HepG2 (cell line): Measurements from ENCODE around the gene NCKIPSD. TPM values are rescaled to one million over a fixed set of nuclear protein-coding genes. Genes with fewer than 3 reads are reported as not detected.

Source experiments
- ATAC-seq: fragments of 200-7000 bp; cut with Tn5 transposase; 3 replicates; pipeline ENCODE4 v1.9.1; 2020; ENCODE audit warnings: mild to moderate bottlenecking, moderate library complexity
- BruUV-seq: library from RNA; stranded (reverse); fragments of 400-500 nt; replicated peaks from 2 replicates; lab custom pipeline; 2021; lab: Mats Ljungman, UMichigan
- CTCF ChIA-PET: fragments of 300-600 bp; formaldehyde crosslinking; extraction: SDS; loops from one replicate; lab custom pipeline; 2021; ENCODE audit warnings: low total read pairs, inconsistent platforms, low intra/inter-chr PET ratio; lab: Yijun Ruan, JAX
- POLR2A ChIA-PET: fragments of 350-600 bp; sonication (Branson Sonifier 250); formaldehyde crosslinking; loops from one replicate; lab custom pipeline; 2020; ENCODE audit warnings: antibody characterized with exemption, inconsistent platforms; lab: Yijun Ruan, JAX
- DNase-seq: peaks from one replicate; pipeline ENCODE4 v3.0.0-alpha.2; 2015; ENCODE audit warnings: low spot score
- FAIRE-seq: peaks from 3 replicates; lab custom pipeline; 2011; peaks lifted over from hg19 to GRCh38; lab: Jason Lieb, UNC
- H2AFZ ChIP-seq: one replicate; pipeline ENCODE4 v1.6.1; 2011; ENCODE audit warnings: low read length, inconsistent platforms
- H3K27ac ChIP-seq: fragments of 300-600 bp; 3 replicates; pipeline ENCODE4 v1.8.0; 2011; ENCODE audit warnings: mixed run types, mild to moderate bottlenecking, mixed read lengths, low read length, inconsistent platforms; ENCODE audit not compliant: insufficient read depth; ENCODE audit errors: extremely low read length
- H3K27me3 ChIP-seq, 2 experiments: fragments of 200-600 bp in 1 of 2; 2 replicates in 1 of 2; 3 replicates in 1 of 2; pipeline versions ENCODE4 v1.6.0 to v1.8.0; 2011; ENCODE audit warnings: low read length in 2 of 2, mild to moderate bottlenecking in 2 of 2, moderate library complexity in 2 of 2, inconsistent platforms in 1 of 2; ENCODE audit not compliant: insufficient read depth in 2 of 2, control insufficient read depth in 1 of 2
- H3K36me3 ChIP-seq, 2 experiments: fragments of 200-600 bp in 1 of 2; replicated peaks in 1 of 2; 2 replicates in 1 of 2; 3 replicates in 1 of 2; pipeline versions ENCODE4 v1.5.1 to v1.8.0; 2011; ENCODE audit warnings: low read length in 2 of 2, inconsistent platforms in 1 of 2; ENCODE audit not compliant: insufficient read depth in 2 of 2, control insufficient read depth in 1 of 2
- H3K4me1 ChIP-seq: 2 replicates; pipeline ENCODE4 v1.5.1; 2012; ENCODE audit warnings: low read length, inconsistent platforms; ENCODE audit not compliant: insufficient read depth
- H3K4me2 ChIP-seq: 2 replicates; pipeline ENCODE4 v1.6.0; 2011; ENCODE audit warnings: low read depth, low read length, inconsistent platforms
- H3K4me3 ChIP-seq, 3 experiments: fragments of 200-600 bp in 1 of 3; sonication (generic), shearing (Covaris generic) in 1 of 3; replicated peaks in 1 of 3; 2 replicates each; pipeline ENCODE4 v1.5.1; 2011 to 2016; ENCODE audit warnings: low read length in 3 of 3, inconsistent platforms in 2 of 3, low read depth in 2 of 3, mild to moderate bottlenecking in 2 of 3, control low read depth in 1 of 3, mixed read lengths in 1 of 3; ENCODE audit not compliant: insufficient read depth in 1 of 3
- H3K79me2 ChIP-seq: one replicate; pipeline ENCODE4 v1.6.1; 2011; ENCODE audit warnings: low read length, inconsistent platforms; ENCODE audit not compliant: insufficient read depth
- H3K9ac ChIP-seq: 2 replicates; pipeline ENCODE4 v1.6.0; 2011; ENCODE audit warnings: mild to moderate bottlenecking, low read depth, low read length, inconsistent platforms; ENCODE audit not compliant: insufficient read depth
- H3K9me3 ChIP-seq: 2 replicates; pipeline ENCODE4 v1.5.1; 2012; ENCODE audit warnings: mild to moderate bottlenecking, low read length
- H4K20me1 ChIP-seq: 2 replicates; pipeline ENCODE4 v1.6.0; 2011; ENCODE audit warnings: inconsistent platforms, mild to moderate bottlenecking, low read length, moderate library complexity; ENCODE audit not compliant: insufficient read depth
- CEBPG ChIP-seq: IDR thresholded peaks from 2 replicates; pipeline ENCODE4 v1.6.1; 2016
- JUN ChIP-seq: sonication (generic); formaldehyde crosslinking; IDR thresholded peaks from 2 replicates; pipeline ENCODE4 v1.4.0; 2020; ENCODE audit warnings: mild to moderate bottlenecking, missing genetic modification reagents
- MATR3 ChIP-seq: sonication (generic); formaldehyde crosslinking; IDR thresholded peaks from 2 replicates; pipeline ENCODE4 v1.4.0; 2020; ENCODE audit warnings: missing genetic modification reagents
- REXO4 ChIP-seq: sonication (generic); formaldehyde crosslinking; IDR thresholded peaks from 2 replicates; pipeline ENCODE4 v1.8.0; 2022; ENCODE audit warnings: missing genetic modification reagents, mild to moderate bottlenecking, borderline replicate concordance
- ZKSCAN5 ChIP-seq: sonication (generic); formaldehyde crosslinking; IDR thresholded peaks from 2 replicates; pipeline ENCODE4 v1.5.1; 2020; ENCODE audit warnings: mild to moderate bottlenecking, missing genetic modification reagents
- ZNF121 ChIP-seq: sonication (generic); formaldehyde crosslinking; IDR thresholded peaks from 2 replicates; pipeline ENCODE4 v1.5.0; 2020; ENCODE audit warnings: mild to moderate bottlenecking, missing genetic modification reagents
- ZNF335 ChIP-seq: sonication (generic); formaldehyde crosslinking; IDR thresholded peaks from 2 replicates; pipeline ENCODE4 v1.4.0; 2020; ENCODE audit warnings: missing genetic modification reagents
- WGBS: methylation state at CpG from one replicate; pipeline ENCODE4 v1.1.6; 2017; ENCODE audit warnings: low lambda C conversion rate; 5-methylcytosine and 5-hydroxymethylcytosine counted together
- in situ Hi-C: cut with HindIII; loops from 2 replicates; pipeline ENCODE4 v1.10.0; 2017; ENCODE audit warnings: low pct_unique_long_range_greater_than_20kb; ENCODE audit not compliant: extremely low pct_ligation_motif_present
- intact Hi-C: fragments of 100-400 bp; cut with micrococcal nuclease; formaldehyde crosslinking; loops from one replicate; pipeline ENCODE4 v1.10.0; 2022; ENCODE audit not compliant: unreplicated experiment
- polyA plus RNA-seq, 8 experiments: library from polyadenylated mRNA; depleted of rRNA in 3 of 8; stranded (reverse) in 7 of 8; unstranded in 1 of 8; fragments of >200 nt; fragmentation: Illumina TruSeq in 4 of 8; extraction: Trizol in 4 of 8; gene quantifications; 2 replicates each; pipeline versions ENCODE4 v1.2.1 to v1.2.3, GENCODE V29; 2011 to 2016; ENCODE audit warnings: low read depth in 4 of 8, missing spikeins in 1 of 8, mixed read lengths in 1 of 8; ENCODE audit not compliant: insufficient read depth in 1 of 8
- total RNA-seq, 5 experiments: library from RNA; depleted of rRNA; stranded (reverse); fragments of >200 nt; fragmentation: Illumina TruSeq; extraction: Trizol; gene quantifications; 2 replicates each; pipeline ENCODE4 v1.2.3, GENCODE V29; 2016; ENCODE audit warnings: low read depth in 1 of 5
- TF ChIP-seq, protein P1 (sequence below): sonication (generic); formaldehyde crosslinking; IDR thresholded peaks from 2 replicates; pipeline ENCODE4 v1.8.0; 2022; ENCODE audit warnings: mild to moderate bottlenecking, missing genetic modification reagents, moderate library complexity
- TF ChIP-seq, protein P2 (sequence below): sonication (generic); formaldehyde crosslinking; conservative IDR thresholded peaks from 2 replicates; pipeline ENCODE4 v1.4.0; 2020; ENCODE audit warnings: missing genetic modification reagents
- TF ChIP-seq, protein P3 (sequence below): sonication (generic); formaldehyde crosslinking; IDR thresholded peaks from 2 replicates; pipeline ENCODE4 v1.4.0; 2020; ENCODE audit warnings: mild to moderate bottlenecking, missing genetic modification reagents

Gene NCKIPSD
- total and polyA plus RNA-seq, 2 of the 13 experiments (the other 11 are each of a cell fraction or from before 2014, with no cell fraction given): 13.5 to 35.2 TPM

DNA sequence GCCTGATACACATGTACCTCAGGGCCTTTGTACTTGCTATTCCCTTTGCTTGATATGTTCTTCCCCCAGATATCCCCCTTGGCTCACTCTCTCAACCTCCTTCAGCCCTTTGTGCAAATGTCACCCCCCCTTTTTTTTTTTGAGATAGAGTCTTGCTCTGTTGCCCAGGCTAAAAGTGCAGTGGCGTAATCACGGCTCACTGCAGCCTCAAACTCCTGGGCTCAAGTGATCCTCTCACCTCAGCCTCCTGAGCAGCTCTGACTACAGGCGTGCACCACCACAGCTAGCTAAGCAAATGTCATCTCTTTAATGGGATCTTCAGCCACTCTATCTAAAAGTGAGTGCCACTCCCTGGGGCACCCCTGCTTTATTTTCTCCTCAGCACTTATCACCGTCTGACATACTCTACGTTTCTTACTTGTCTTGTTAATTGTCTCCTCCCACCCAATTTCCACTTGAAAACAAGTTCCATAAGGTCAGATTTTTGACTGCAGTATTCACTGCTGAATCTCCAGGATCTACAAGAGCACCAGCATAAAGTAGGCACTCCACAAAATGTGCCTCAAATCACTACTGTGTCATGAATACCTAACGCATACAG, 16.7 kb upstream of the NCKIPSD start (continued):
- TF ChIP-seq ZNF121: peak; percentile 88

DNA sequence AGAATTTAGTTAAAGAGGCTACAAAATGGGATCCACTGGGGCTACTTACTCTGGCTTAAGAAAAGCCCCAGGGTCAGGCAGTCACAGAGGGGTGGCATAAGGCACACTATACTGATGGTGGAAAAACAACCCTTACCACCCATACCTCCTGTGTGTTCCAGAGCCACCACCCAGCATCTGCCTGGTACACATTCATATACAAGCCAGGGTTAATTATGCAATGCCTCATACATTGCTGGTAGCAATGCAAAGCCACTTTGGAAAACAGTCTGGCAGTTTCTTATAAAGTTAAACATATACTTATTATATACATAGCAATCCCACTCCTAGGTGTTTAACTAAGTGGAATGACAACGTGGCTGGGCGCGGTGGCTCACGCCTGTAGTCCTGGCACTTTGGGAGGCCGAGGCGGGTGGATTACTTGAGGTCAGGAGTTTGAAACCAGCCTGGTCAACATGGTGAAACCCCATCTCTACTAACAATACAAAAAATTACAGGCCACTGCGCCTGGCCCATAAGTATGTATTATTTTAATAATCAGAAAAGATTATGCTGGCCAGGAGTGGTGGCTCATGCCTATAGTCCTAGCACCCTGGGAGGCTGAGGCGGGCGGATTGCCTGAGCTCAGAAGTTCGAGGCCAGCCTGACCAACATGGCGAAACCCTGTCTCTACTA, 15.2 kb upstream of the NCKIPSD start:
- WGBS: 99% methylated on average over 11 of the region's 11 CpGs

More for the DNA sequence above, 15.2 kb upstream of the NCKIPSD start:
- BruUV-seq: no TSS peak
- Histone ChIP-seq H3K4me2 (no peak overlapping the region), H4K20me1 (peaks cover 72% of the 10 kb centered on the region), H3K9ac (no peak overlapping the region), H3K4me3 (no peak overlapping the region), H3K4me1 (peaks cover 12% of the 10 kb centered on the region), H3K36me3 (peaks cover 6 to 35% of the 10 kb centered on the region in 2 experiments; a peak in 4 of 5 replicates), H3K27me3 (no peaks in the 10 kb centered on the region), H3K9me3 (no peaks in the 10 kb centered on the region), H2AFZ (no peak overlapping the region), H3K27ac (no peak overlapping the region), H3K79me2 (peaks cover 77% of the 10 kb centered on the region)
- in situ Hi-C loops (no loop called here), intact Hi-C loops (no loop called here)
- no peak for ATAC-seq
- ChIA-PET CTCF (no interaction called here), POLR2A (no interaction called here)
- TF ChIP-seq CEBPG (CRISPR knock-in tag) (no peak), JUN (CRISPR knock-in tag) (no peak), REXO4 (no peak), ZKSCAN5 (CRISPR knock-in tag) (no peak), MATR3 (CRISPR knock-in tag) (no peak), ZNF335 (CRISPR knock-in tag) (no peak)
- TF ChIP-seq, protein P1, sequence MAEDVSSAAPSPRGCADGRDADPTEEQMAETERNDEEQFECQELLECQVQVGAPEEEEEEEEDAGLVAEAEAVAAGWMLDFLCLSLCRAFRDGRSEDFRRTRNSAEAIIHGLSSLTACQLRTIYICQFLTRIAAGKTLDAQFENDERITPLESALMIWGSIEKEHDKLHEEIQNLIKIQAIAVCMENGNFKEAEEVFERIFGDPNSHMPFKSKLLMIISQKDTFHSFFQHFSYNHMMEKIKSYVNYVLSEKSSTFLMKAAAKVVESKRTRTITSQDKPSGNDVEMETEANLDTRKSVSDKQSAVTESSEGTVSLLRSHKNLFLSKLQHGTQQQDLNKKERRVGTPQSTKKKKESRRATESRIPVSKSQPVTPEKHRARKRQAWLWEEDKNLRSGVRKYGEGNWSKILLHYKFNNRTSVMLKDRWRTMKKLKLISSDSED: no peak
- TF ChIP-seq, protein P2, sequence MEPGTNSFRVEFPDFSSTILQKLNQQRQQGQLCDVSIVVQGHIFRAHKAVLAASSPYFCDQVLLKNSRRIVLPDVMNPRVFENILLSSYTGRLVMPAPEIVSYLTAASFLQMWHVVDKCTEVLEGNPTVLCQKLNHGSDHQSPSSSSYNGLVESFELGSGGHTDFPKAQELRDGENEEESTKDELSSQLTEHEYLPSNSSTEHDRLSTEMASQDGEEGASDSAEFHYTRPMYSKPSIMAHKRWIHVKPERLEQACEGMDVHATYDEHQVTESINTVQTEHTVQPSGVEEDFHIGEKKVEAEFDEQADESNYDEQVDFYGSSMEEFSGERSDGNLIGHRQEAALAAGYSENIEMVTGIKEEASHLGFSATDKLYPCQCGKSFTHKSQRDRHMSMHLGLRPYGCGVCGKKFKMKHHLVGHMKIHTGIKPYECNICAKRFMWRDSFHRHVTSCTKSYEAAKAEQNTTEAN: no peak
- TF ChIP-seq, protein P3, sequence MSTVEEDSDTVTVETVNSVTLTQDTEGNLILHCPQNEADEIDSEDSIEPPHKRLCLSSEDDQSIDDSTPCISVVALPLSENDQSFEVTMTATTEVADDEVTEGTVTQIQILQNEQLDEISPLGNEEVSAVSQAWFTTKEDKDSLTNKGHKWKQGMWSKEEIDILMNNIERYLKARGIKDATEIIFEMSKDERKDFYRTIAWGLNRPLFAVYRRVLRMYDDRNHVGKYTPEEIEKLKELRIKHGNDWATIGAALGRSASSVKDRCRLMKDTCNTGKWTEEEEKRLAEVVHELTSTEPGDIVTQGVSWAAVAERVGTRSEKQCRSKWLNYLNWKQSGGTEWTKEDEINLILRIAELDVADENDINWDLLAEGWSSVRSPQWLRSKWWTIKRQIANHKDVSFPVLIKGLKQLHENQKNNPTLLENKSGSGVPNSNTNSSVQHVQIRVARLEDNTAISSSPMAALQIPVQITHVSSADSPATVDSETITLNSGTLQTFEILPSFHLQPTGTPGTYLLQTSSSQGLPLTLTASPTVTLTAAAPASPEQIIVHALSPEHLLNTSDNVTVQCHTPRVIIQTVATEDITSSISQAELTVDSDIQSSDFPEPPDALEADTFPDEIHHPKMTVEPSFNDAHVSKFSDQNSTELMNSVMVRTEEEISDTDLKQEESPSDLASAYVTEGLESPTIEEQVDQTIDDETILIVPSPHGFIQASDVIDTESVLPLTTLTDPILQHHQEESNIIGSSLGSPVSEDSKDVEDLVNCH (CRISPR knock-in tag): no peak
- FAIRE-seq: no peak
- DNase-seq: no peak
